Body of pancreas (tissue), 4 donors: ENCODE measurements around the gene NTF3.

Experiments
- CTCF ChIP-seq, 7 experiments: fragments of 450-650 bp in 4 of 7; fragments of 200-600 bp in 3 of 7; sonication (generic) in 3 of 7; IDR thresholded peaks; one replicate each; pipeline ENCODE4 v1.5.1; 2016 to 2019; ENCODE audit warnings: antibody characterized with exemption in 7 of 7
- POLR2A ChIP-seq, 3 donors: fragments of 450-650 bp; IDR thresholded peaks; one replicate each; pipeline ENCODE4 v1.6.1; 2016; ENCODE audit warnings: antibody characterized with exemption in 3 of 3, mild to moderate bottlenecking in 2 of 3

DNA sequence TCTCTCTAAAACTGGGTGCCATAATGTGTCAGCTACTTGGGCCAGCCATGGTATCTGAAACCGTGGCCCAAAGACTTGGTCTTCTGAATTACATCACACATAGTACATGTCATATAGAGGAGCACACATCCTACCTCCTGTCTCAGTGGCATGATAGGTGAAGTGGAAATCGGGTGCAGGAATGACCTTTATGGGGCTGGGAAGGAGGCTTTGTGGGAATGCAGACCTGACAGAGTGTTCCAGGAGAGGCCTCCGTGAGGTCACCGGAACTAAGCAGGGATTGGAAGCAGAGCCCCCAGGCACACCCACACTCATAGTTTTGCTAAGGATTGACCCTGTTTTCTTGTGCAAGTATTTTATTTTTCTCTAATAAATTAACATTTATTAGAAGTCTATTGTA, 82.6 kb downstream of the NTF3 start:
- TF ChIP-seq CTCF (IDR thresholded peaks at IDR 0.05): no peak
- no peak for TF ChIP-seq POLR2A (IDR thresholded peaks at IDR 0.05)
